CD4-positive, alpha-beta T cell (primary cell): ENCODE results near the gene OGFOD1. TPM values are rescaled to one million over a fixed set of nuclear protein-coding genes. Genes with fewer than 3 reads are reported as not detected.

Experiments used
- ATAC-seq: fragments of 200-7000 bp; cut with Tn5 transposase; one replicate; pipeline ENCODE4 v1.10.0; 2022; ENCODE audit warnings: mild to moderate bottlenecking; ENCODE audit not compliant: poor library complexity
- CTCF ChIA-PET: fragments of 350-600 bp; sonication (Branson Sonifier 250); formaldehyde crosslinking; loops from one replicate; lab custom pipeline; 2021; ENCODE audit warnings: antibody characterized with exemption, inconsistent platforms; lab: Charles Lee
- POLR2A ChIA-PET: fragments of 350-600 bp; sonication (Branson Sonifier 250); formaldehyde crosslinking; loops from one replicate; lab custom pipeline; 2021; ENCODE audit warnings: antibody characterized with exemption, inconsistent platforms; lab: Charles Lee
- DNase-seq, 14 experiments: peaks; one replicate each; pipeline ENCODE4 v3.0.0-alpha.2; 2013 to 2020; ENCODE audit warnings: mixed read lengths in 2 of 14
- H3K27ac ChIP-seq, 2 donors: one replicate each; pipeline versions ENCODE4 v1.5.1 to v1.7.0; 2013; ENCODE audit warnings: low read length in 2 of 2, low read depth in 1 of 2, mild to moderate bottlenecking in 1 of 2
- H3K27me3 ChIP-seq, 2 experiments: 1 replicate in 1 of 2; 2 replicates in 1 of 2; pipeline versions ENCODE4 v1.6.1 to v1.7.0; 2013; ENCODE audit warnings: low read length in 2 of 2, control low read depth in 1 of 2, mild to moderate bottlenecking in 1 of 2, moderate library complexity in 1 of 2; ENCODE audit not compliant: insufficient read depth in 2 of 2, control insufficient read depth in 1 of 2
- H3K36me3 ChIP-seq: one replicate; pipeline ENCODE4 v1.6.1; 2013; ENCODE audit warnings: low read length, control low read depth; ENCODE audit not compliant: insufficient read depth
- H3K4me1 ChIP-seq: one replicate; pipeline ENCODE4 v1.6.1; 2013; ENCODE audit warnings: low read length, control low read depth; ENCODE audit not compliant: insufficient read depth
- H3K4me3 ChIP-seq: one replicate; pipeline ENCODE4 v1.5.1; 2013; ENCODE audit warnings: mild to moderate bottlenecking, low read length, moderate library complexity
- H3K9me3 ChIP-seq, 2 experiments: 1 replicate in 1 of 2; 2 replicates in 1 of 2; pipeline versions ENCODE4 v1.6.1 to v1.7.0; 2013; ENCODE audit warnings: low read length in 2 of 2, mild to moderate bottlenecking in 2 of 2, control low read depth in 1 of 2, moderate library complexity in 1 of 2; ENCODE audit not compliant: control insufficient read depth in 1 of 2, insufficient read depth in 1 of 2
- H3K27ac Mint-ChIP-seq: one replicate; pipeline ENCODE4 v1.8.0; 2020; ENCODE audit warnings: mixed read lengths
- H3K27me3 Mint-ChIP-seq: one replicate; pipeline ENCODE4 v1.8.0; 2021; ENCODE audit warnings: mixed read lengths
- H3K36me3 Mint-ChIP-seq: one replicate; pipeline ENCODE4 v1.8.0; 2021; ENCODE audit warnings: low read depth, mixed read lengths
- H3K4me1 Mint-ChIP-seq: one replicate; pipeline ENCODE4 v1.8.0; 2021; ENCODE audit warnings: low read depth, mixed read lengths
- H3K4me3 Mint-ChIP-seq: one replicate; pipeline ENCODE4 v1.8.0; 2020; ENCODE audit warnings: mild to moderate bottlenecking, mixed read lengths
- H3K9me3 Mint-ChIP-seq: one replicate; pipeline ENCODE4 v1.8.0; 2020; ENCODE audit warnings: mixed read lengths
- CTCF ChIP-seq: fragments of 200-600 bp; IDR thresholded peaks from one replicate; pipeline ENCODE4 v1.8.0; 2022; ENCODE audit warnings: antibody characterized with exemption, mild to moderate bottlenecking
- intact Hi-C, 2 experiments: fragments of 100-400 bp; cut with DNase I in 1 of 2; cut with micrococcal nuclease in 1 of 2; formaldehyde crosslinking; loops; one replicate each; pipeline versions ENCODE4 v1.15.1 to v1.9.0; 2023 to 2025; cut with DNase I, micrococcal nuclease
- total RNA-seq, 174 experiments: library from RNA in 2 of 174; stranded (reverse) in 2 of 174; gene quantifications; one replicate each; pipeline ENCODE4 v1.2.3 and lab custom pipeline; 2021 to 2026

The OGFOD1 gene
- total RNA-seq, 2 experiments from 2014 or later: 14.6 to 14.8 TPM

- CTCF ChIA-PET: no interaction called here
- H3K4me1 ChIP-seq: peaks cover 20% of the 10 kb centered on the region
- POLR2A ChIA-PET: no interaction called here
- intact Hi-C loops: no loop called here
- Mint-ChIP-seq H3K27ac (peak overlapping the region; percentile 38), H3K4me3 (peak overlapping the region; percentile 9), H3K36me3 (peaks cover 65% of the 10 kb centered on the region), H3K4me1 (peaks cover 61% of the 10 kb centered on the region), H3K27me3 (no peaks in the 10 kb centered on the region), H3K9me3 (no peaks in the 10 kb centered on the region)
- no peak for TF ChIP-seq CTCF
- ATAC-seq (no peak), DNase-seq (no peak)
- no peak overlapping the region for H3K4me3 ChIP-seq
- H3K27ac ChIP-seq: no peak overlapping the region
- H3K27me3 ChIP-seq: no peaks in the 10 kb centered on the region
- H3K36me3 ChIP-seq: peaks cover 36% of the 10 kb centered on the region
- no peaks in the 10 kb centered on the region for H3K9me3 ChIP-seq
These were observed 3.3 kb upstream of the OGFOD1 start for GRCh38 chr16:56448005-56448404.

- H3K9me3 Mint-ChIP-seq: no peaks in the 10 kb centered on the region
- H3K36me3 ChIP-seq: peaks cover 40% of the 10 kb centered on the region
- peaks cover 20% of the 10 kb centered on the region for H3K4me1 ChIP-seq
- no peaks in the 10 kb centered on the region for H3K27me3 Mint-ChIP-seq
- H3K4me3 ChIP-seq: peak overlapping the region; percentile 91
- intact Hi-C loops: loop anchor here in 1 of 2 experiments (5.0 kb wide), 3 partner anchors 67 to 1747 kb away; partner anchors contain the start of genes CSNK2A2 and NUP93
- CTCF ChIA-PET: interaction anchor here (1.0 kb wide), 1 partner anchor 252 kb away, joined by 3 read pairs; no protein-coding TSS in a partner anchor
- peak overlapping the region; percentile 92 for H3K4me3 Mint-ChIP-seq
- no peaks in the 10 kb centered on the region for H3K27me3 ChIP-seq
- peak overlapping the region; percentile 83 for H3K27ac Mint-ChIP-seq
- POLR2A ChIA-PET: interaction anchor here (0.6 to 1.4 kb wide), 14 partner anchors 8 to 736 kb away, joined by 3 to 11 read pairs (median 4); partner anchors contain the start of genes BBS2, HERPUD1, PSME3IP1 and RSPRY1
- DNase-seq (peak in 1 of 14 experiments; percentile 8), ATAC-seq (no peak)
- peaks cover 67% of the 10 kb centered on the region for H3K4me1 Mint-ChIP-seq
- H3K27ac ChIP-seq: peak overlapping the region; percentile 58 to 80
- no peaks in the 10 kb centered on the region for H3K9me3 ChIP-seq
- TF ChIP-seq CTCF: no peak
- H3K36me3 Mint-ChIP-seq: peaks cover 68% of the 10 kb centered on the region
These were observed 924 bp upstream of the OGFOD1 start for GRCh38 chr16:56450275-56450985.

- H3K4me1 ChIP-seq: peaks cover 20% of the 10 kb centered on the region
- DNase-seq: peak in 2 of 14 experiments; percentile 25 to 32
These were observed 667 bp downstream of the OGFOD1 start for GRCh38 chr16:56451753-56452689.

More at GRCh38 chr16:56451753-56452689, 667 bp downstream of the OGFOD1 start:
- ChIA-PET CTCF (interaction anchor here (1.0 kb wide), 1 partner anchor 250 kb away, joined by 3 read pairs; no protein-coding TSS in a partner anchor), POLR2A (interaction anchor here (0.6 to 1.4 kb wide), 16 partner anchors 9 to 734 kb away, joined by 3 to 11 read pairs (median 4); partner anchors contain the start of genes BBS2, HERPUD1, MT2A and PSME3IP1)
- Mint-ChIP-seq H3K36me3 (peaks cover 68% of the 10 kb centered on the region), H3K9me3 (no peaks in the 10 kb centered on the region), H3K27ac (peak overlapping the region; percentile 83), H3K27me3 (no peaks in the 10 kb centered on the region), H3K4me3 (peak overlapping the region; percentile 92), H3K4me1 (peaks cover 70% of the 10 kb centered on the region)
- no peak for TF ChIP-seq CTCF
- intact Hi-C loops: loop anchor here in 1 of 2 experiments (1.0 to 5.0 kb wide), 4 partner anchors 26 to 1745 kb away; partner anchors contain the start of genes CSNK2A2 and NUP93
- no peaks in the 10 kb centered on the region for H3K9me3 ChIP-seq
- peak; percentile 36 for ATAC-seq
- peak overlapping the region; percentile 91 for H3K4me3 ChIP-seq
- H3K27ac ChIP-seq: peak overlapping the region; percentile 53 to 80
- no peaks in the 10 kb centered on the region for H3K27me3 ChIP-seq
- peaks cover 41% of the 10 kb centered on the region for H3K36me3 ChIP-seq
